B cell (primary cell): ENCODE data around the gene KLHL11. TPM values are rescaled to one million over a fixed set of nuclear protein-coding genes. Genes with fewer than 3 reads are reported as not detected.

ENCODE experiments used
- ATAC-seq: fragments of 200-7000 bp; cut with Tn5 transposase; one replicate; pipeline ENCODE4 v1.10.0; 2021; ENCODE audit warnings: low read depth, mild to moderate bottlenecking, moderate number of reproducible peaks, moderate library complexity
- CTCF ChIA-PET: fragments of 350-600 bp; sonication (Branson Sonifier 250); formaldehyde crosslinking; loops from one replicate; lab custom pipeline; 2021; ENCODE audit warnings: antibody characterized with exemption, inconsistent platforms; lab: Charles Lee
- POLR2A ChIA-PET: fragments of 350-600 bp; sonication (Branson Sonifier 250); formaldehyde crosslinking; loops from one replicate; lab custom pipeline; 2021; ENCODE audit warnings: antibody characterized with exemption; lab: Charles Lee
- DNase-seq: peaks from one replicate; pipeline ENCODE4 v3.0.0; 2013
- H2AFZ ChIP-seq: 2 replicates; pipeline ENCODE4 v1.6.1; 2012; ENCODE audit warnings: mild to moderate bottlenecking, low read depth, low read length; ENCODE audit not compliant: insufficient read depth, poor library complexity, severe bottlenecking
- H3K27ac ChIP-seq, 2 donors: 1 replicate in 1 of 2; 2 replicates in 1 of 2; pipeline ENCODE4 v1.5.1; 2012 to 2013; ENCODE audit warnings: low read length in 2 of 2, mild to moderate bottlenecking in 2 of 2, moderate library complexity in 1 of 2
- H3K27me3 ChIP-seq, 4 experiments: fragments of 200-600 bp in 1 of 4; sonication (generic) in 1 of 4; replicated peaks in 1 of 4; 1 replicate in 2 of 4; 2 replicates in 2 of 4; pipeline versions ENCODE4 v1.6.1 to v1.7.0; 2013 to 2016; ENCODE audit warnings: low read length in 3 of 4, mild to moderate bottlenecking in 2 of 4, mixed read lengths in 1 of 4, moderate library complexity in 1 of 4; ENCODE audit not compliant: insufficient read depth in 4 of 4, control insufficient read depth in 3 of 4; ENCODE audit errors: control extremely low read depth in 1 of 4
- H3K36me3 ChIP-seq, 2 experiments: replicated peaks in 1 of 2; 1 replicate in 1 of 2; 2 replicates in 1 of 2; pipeline versions ENCODE4 v1.6.1 to v1.7.1; 2013; ENCODE audit warnings: low read length in 1 of 2; ENCODE audit not compliant: insufficient read depth in 2 of 2, control insufficient read depth in 1 of 2; ENCODE audit errors: control extremely low read depth in 1 of 2, extremely low read depth in 1 of 2
- H3K4me1 ChIP-seq, 2 donors: fragments of 200-600 bp in 1 of 2; sonication (generic) in 1 of 2; 1 replicate in 1 of 2; 2 replicates in 1 of 2; pipeline versions ENCODE4 v1.5.1 to v1.6.1; 2013 to 2017; ENCODE audit warnings: low read length in 2 of 2; ENCODE audit not compliant: control insufficient read depth in 2 of 2, insufficient read depth in 2 of 2
- H3K4me2 ChIP-seq: replicated peaks from 2 replicates; pipeline ENCODE3; 2012; ENCODE audit warnings: mild to moderate bottlenecking, low read depth, low read length; ENCODE audit not compliant: poor library complexity, severe bottlenecking
- H3K4me3 ChIP-seq, 5 experiments: fragments of 200-600 bp in 1 of 5; sonication (generic) in 1 of 5; 1 replicate in 3 of 5; 2 replicates in 2 of 5; pipeline versions ENCODE4 v1.5.1 to v1.7.0; 2011 to 2016; ENCODE audit warnings: low read length in 4 of 5, mild to moderate bottlenecking in 4 of 5, low read depth in 2 of 5, control low read depth in 1 of 5, moderate library complexity in 1 of 5; ENCODE audit not compliant: insufficient read depth in 1 of 5; ENCODE audit errors: control extremely low read depth in 1 of 5, extremely low read depth in 1 of 5
- H3K79me2 ChIP-seq: fragments of 200-600 bp; sonication (generic); one replicate; pipeline ENCODE4 v1.6.0; 2016; ENCODE audit warnings: low read length; ENCODE audit not compliant: control insufficient read depth, insufficient read depth
- H3K9ac ChIP-seq: fragments of 200-600 bp; sonication (generic); 2 replicates; pipeline ENCODE4 v1.6.1; 2017; ENCODE audit warnings: mild to moderate bottlenecking, low read length, moderate library complexity
- H3K9me3 ChIP-seq, 3 donors: one replicate each; pipeline versions ENCODE4 v1.6.1 to v1.7.1; 2013; ENCODE audit warnings: low read length in 2 of 3; ENCODE audit not compliant: control insufficient read depth in 2 of 3, insufficient read depth in 1 of 3; ENCODE audit errors: control extremely low read depth in 1 of 3
- H4K20me1 ChIP-seq: 2 replicates; pipeline ENCODE4 v1.6.0; 2012; ENCODE audit warnings: mild to moderate bottlenecking, low read length; ENCODE audit not compliant: insufficient read depth, control insufficient read depth, poor library complexity, severe bottlenecking
- H3K27ac Mint-ChIP-seq: one replicate; pipeline ENCODE4 v1.8.0; 2021; ENCODE audit warnings: mixed read lengths
- H3K27me3 Mint-ChIP-seq: one replicate; pipeline ENCODE4 v1.8.0; 2021; ENCODE audit warnings: mixed read lengths
- H3K4me1 Mint-ChIP-seq: one replicate; pipeline ENCODE4 v1.8.0; 2021; ENCODE audit warnings: mixed read lengths
- H3K4me3 Mint-ChIP-seq: one replicate; pipeline ENCODE4 v1.8.0; 2021; ENCODE audit warnings: mixed read lengths
- H3K9me3 Mint-ChIP-seq: one replicate; pipeline ENCODE4 v1.8.0; 2022; ENCODE audit warnings: mixed read lengths; ENCODE audit not compliant: insufficient read depth
- CTCF ChIP-seq: fragments of 200-600 bp; IDR thresholded peaks from one replicate; pipeline ENCODE4 v1.8.0; 2022; ENCODE audit warnings: antibody characterized with exemption, mild to moderate bottlenecking
- EZH2 ChIP-seq: IDR thresholded peaks from 2 replicates; pipeline ENCODE4 v1.6.1; 2012; ENCODE audit warnings: borderline replicate concordance, low read depth, mild to moderate bottlenecking, moderate library complexity, low read length; ENCODE audit not compliant: insufficient read depth, poor library complexity, severe bottlenecking
- WGBS: methylation state at CpG from one replicate; pipeline ENCODE4 v1.1.5; 2013; ENCODE audit warnings: missing lambda C conversion rate; ENCODE audit not compliant: insufficient coverage; 5-methylcytosine and 5-hydroxymethylcytosine counted together
- intact Hi-C: fragments of 100-400 bp; cut with micrococcal nuclease; formaldehyde crosslinking; loops from one replicate; pipeline ENCODE4 v1.10.0; 2022
- polyA plus RNA-seq: library from polyadenylated mRNA; depleted of rRNA; stranded (reverse); fragments of >200 nt; gene quantifications from 2 replicates; pipeline ENCODE4 v1.2.3, GENCODE V29; 2012
- total RNA-seq, 2 donors: library from RNA; stranded (reverse); fragments of 120-200 nt in 1 of 2; gene quantifications; 1 replicate in 1 of 2; 2 replicates in 1 of 2; pipeline versions ENCODE4 v1.2.3 to v1.2.4, GENCODE V29; 2013 to 2022

KLHL11 gene
- total and polyA plus RNA-seq, 2 donors (not counting 1 experiment from before 2014, with no cell fraction given) = 4.2 to 18.7 TPM

DNA sequence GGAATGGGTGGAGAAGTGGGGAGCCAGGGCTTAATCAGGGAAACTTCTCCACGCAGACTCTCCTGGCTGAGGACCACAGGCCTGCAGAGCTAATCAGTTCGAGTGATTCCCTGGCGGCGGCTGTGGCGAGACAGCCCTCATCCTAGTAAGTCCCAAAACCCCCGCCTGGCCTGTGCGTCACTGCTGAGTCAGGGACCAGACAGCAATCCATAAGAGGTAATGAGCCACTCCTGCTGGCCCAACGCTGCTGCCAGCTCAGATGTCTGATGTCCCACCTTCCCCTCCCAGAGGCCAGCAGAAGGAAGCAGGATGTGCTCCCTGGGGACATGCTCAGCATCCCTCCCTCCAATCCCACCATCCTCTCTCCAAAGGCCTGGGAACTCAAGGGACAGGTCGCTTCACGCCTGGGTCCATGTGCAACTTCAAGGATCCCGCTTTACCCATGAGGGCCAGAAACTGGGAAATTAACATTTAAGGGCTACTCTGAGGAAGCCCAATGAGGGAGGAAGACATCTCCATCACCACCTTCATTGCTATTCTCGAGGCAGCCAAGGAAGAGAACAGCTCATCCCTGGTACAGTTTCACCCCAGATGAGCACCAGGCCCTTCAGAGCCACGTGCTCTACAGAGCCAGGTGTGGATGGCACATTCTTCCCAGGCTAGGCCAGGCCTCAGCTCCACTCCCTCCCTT is 45.6 kb upstream of the KLHL11 start:
- ATAC-seq = no peak
- H3K4me1 ChIP-seq = no peaks in the 10 kb centered on the region
- H3K9me3 ChIP-seq = no peaks in the 10 kb centered on the region
- CTCF ChIA-PET = no interaction called here
- no peak for DNase-seq
- H3K4me3 Mint-ChIP-seq = no peak overlapping the region
- no peaks in the 10 kb centered on the region for H3K27me3 Mint-ChIP-seq
- no peak overlapping the region for H3K9ac ChIP-seq
- intact Hi-C loops = no loop called here
- H2AFZ ChIP-seq = no peak overlapping the region
- H3K9me3 Mint-ChIP-seq = no peaks in the 10 kb centered on the region
- H3K27ac Mint-ChIP-seq = no peak overlapping the region
- no peak overlapping the region for H3K27ac ChIP-seq
- H3K4me3 ChIP-seq = no peak overlapping the region
- H3K79me2 ChIP-seq = peaks cover 52% of the 10 kb centered on the region
- H4K20me1 ChIP-seq = peaks cover 58% of the 10 kb centered on the region
- peaks cover 5 to 71% of the 10 kb centered on the region in 2 experiments for H3K36me3 ChIP-seq
- H3K4me2 ChIP-seq = no peak overlapping the region
- 98% methylated on average over 13 of the region's 13 CpGs for WGBS
- POLR2A ChIA-PET = no interaction called here
- TF ChIP-seq EZH2 (no peak), CTCF (no peak)
- H3K4me1 Mint-ChIP-seq = peaks cover 17% of the 10 kb centered on the region
- H3K27me3 ChIP-seq = no peaks in the 10 kb centered on the region

GRCh38 chr17:41909088-41909487 is 43.9 kb upstream of the KLHL11 start:
- Mint-ChIP-seq H3K27ac (no peak overlapping the region), H3K27me3 (no peaks in the 10 kb centered on the region), H3K4me3 (no peak overlapping the region), H3K9me3 (no peaks in the 10 kb centered on the region), H3K4me1 (peaks cover 4% of the 10 kb centered on the region)
- H3K36me3 ChIP-seq = peaks cover 6 to 89% of the 10 kb centered on the region in 2 experiments
- H3K27ac ChIP-seq = no peak overlapping the region
- peaks cover 40% of the 10 kb centered on the region for H4K20me1 ChIP-seq
- peaks cover 35% of the 10 kb centered on the region for H3K79me2 ChIP-seq
- no peak overlapping the region for H3K9ac ChIP-seq
- no peak overlapping the region for H2AFZ ChIP-seq
- ChIA-PET POLR2A (no interaction called here), CTCF (interaction anchor here (0.8 kb wide), 1 partner anchor 109 kb away, joined by 3 read pairs; no protein-coding TSS in a partner anchor)
- no peak overlapping the region for H3K4me3 ChIP-seq
- intact Hi-C loops = no loop called here
- H3K9me3 ChIP-seq = no peaks in the 10 kb centered on the region
- no peak overlapping the region for H3K4me2 ChIP-seq
- no peak for TF ChIP-seq CTCF
- no peak for TF ChIP-seq EZH2
- DNase-seq = no peak
- ATAC-seq = no peak
- WGBS = 96% methylated on average over 9 of the region's 13 CpGs
- H3K4me1 ChIP-seq = no peaks in the 10 kb centered on the region
- no peaks in the 10 kb centered on the region for H3K27me3 ChIP-seq
